Left ventricle myocardium inferior (tissue), 1 donor: ENCODE measurements around the gene ZNF316. TPM values are rescaled to one million over a fixed set of nuclear protein-coding genes. Genes with fewer than 3 reads are reported as not detected.

Experiments used
- DNase-seq: peaks from one replicate; pipeline ENCODE4 v3.0.0-alpha.2; 2020
- H3K27ac ChIP-seq: fragments of 200-600 bp; replicated peaks from 2 replicates; pipeline ENCODE4 v1.8.0; 2021
- H3K27me3 ChIP-seq: fragments of 200-600 bp; 2 replicates; pipeline ENCODE4 v1.8.0; 2021; ENCODE audit warnings: low read depth
- H3K36me3 ChIP-seq: fragments of 200-600 bp; 2 replicates; pipeline ENCODE4 v1.8.0; 2021
- H3K4me1 ChIP-seq: fragments of 200-600 bp; 2 replicates; pipeline ENCODE4 v1.8.0; 2021
- H3K4me3 ChIP-seq: fragments of 200-600 bp; 2 replicates; pipeline ENCODE4 v1.8.0; 2021; ENCODE audit warnings: mild to moderate bottlenecking, moderate library complexity
- H3K9me3 ChIP-seq: fragments of 200-600 bp; replicated peaks from 2 replicates; pipeline ENCODE4 v1.8.0; 2021
- intact Hi-C: fragments of 100-400 bp; cut with micrococcal nuclease; formaldehyde crosslinking; loops from one replicate; pipeline ENCODE4 v1.11.0; 2022
- total RNA-seq: library from RNA; stranded (reverse); fragmentation: NEBNext Ultra II Directional; extraction: Animal tissue kit (Norgen Biotek cat#: 25700); gene quantifications from one replicate; pipeline ENCODE4 v1.2.1, GENCODE V29; 2021
- TF ChIP-seq, protein P1 (sequence below): fragments of 200-600 bp; IDR thresholded peaks from 2 replicates; pipeline ENCODE4 v1.8.0; 2021; ENCODE audit warnings: antibody characterized with exemption, mild to moderate bottlenecking, borderline replicate concordance
- donor health status: DM: no; HTN: yes; CAD: no; lungs with severe emphysema.

Gene ZNF316
- total RNA-seq, 1 donor from 2014 or later: 17.7 TPM

DNA sequence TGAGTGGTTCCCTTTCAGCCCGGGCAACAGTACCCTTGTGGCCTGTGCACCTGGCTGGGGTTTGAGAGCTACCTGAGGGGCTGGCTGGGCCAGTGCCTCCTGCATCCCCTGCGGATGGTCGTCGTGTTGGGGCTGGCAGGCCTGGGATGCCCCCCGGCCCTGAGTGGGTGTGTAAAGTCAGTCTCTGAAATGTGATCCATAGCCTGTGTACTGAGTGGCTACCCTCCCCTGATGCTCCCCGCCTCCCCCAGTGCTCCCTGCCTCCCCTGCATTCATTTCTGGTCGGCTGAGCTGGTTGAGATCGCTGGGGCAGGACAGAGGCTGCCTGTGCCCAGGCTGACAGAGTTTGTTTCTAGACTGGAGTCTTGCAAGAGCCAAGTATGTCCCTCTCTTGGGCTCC, 9.3 kb downstream of the ZNF316 start:
- no peak overlapping the region for H3K27ac ChIP-seq
- no peaks in the 10 kb centered on the region for H3K27me3 ChIP-seq
- H3K4me3 ChIP-seq: no peak overlapping the region
- no peak for DNase-seq
- H3K4me1 ChIP-seq: peaks cover 10% of the 10 kb centered on the region
- TF ChIP-seq, protein P1, sequence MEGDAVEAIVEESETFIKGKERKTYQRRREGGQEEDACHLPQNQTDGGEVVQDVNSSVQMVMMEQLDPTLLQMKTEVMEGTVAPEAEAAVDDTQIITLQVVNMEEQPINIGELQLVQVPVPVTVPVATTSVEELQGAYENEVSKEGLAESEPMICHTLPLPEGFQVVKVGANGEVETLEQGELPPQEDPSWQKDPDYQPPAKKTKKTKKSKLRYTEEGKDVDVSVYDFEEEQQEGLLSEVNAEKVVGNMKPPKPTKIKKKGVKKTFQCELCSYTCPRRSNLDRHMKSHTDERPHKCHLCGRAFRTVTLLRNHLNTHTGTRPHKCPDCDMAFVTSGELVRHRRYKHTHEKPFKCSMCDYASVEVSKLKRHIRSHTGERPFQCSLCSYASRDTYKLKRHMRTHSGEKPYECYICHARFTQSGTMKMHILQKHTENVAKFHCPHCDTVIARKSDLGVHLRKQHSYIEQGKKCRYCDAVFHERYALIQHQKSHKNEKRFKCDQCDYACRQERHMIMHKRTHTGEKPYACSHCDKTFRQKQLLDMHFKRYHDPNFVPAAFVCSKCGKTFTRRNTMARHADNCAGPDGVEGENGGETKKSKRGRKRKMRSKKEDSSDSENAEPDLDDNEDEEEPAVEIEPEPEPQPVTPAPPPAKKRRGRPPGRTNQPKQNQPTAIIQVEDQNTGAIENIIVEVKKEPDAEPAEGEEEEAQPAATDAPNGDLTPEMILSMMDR: no peak
- H3K9me3 ChIP-seq: peaks cover under 1% of the 10 kb centered on the region
- intact Hi-C loops: no loop called here
- H3K36me3 ChIP-seq: peaks cover 83% of the 10 kb centered on the region

DNA sequence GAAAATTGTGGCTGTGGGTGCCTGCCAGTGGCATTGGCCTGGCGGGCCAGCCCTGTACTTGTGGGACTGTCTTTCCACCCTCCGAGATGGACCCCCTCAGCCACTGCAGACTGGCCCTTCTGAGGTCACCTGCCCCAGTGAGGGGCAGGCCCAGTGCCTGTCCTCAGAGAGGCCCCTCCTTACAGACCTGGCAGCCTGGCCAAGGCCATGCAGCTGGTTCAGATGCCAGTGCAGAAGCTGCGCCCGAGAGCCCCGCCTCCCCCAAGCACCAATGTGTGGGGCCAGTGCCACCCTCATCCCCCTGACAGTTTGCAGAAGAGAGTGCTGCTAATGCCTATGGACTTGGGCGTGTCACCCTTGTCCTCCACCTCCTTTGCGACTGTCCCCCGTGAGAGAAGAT, 10.0 kb downstream of the ZNF316 start:
- Histone ChIP-seq H3K9me3 (peaks cover 6% of the 10 kb centered on the region), H3K4me1 (peaks cover 10% of the 10 kb centered on the region), H3K36me3 (peaks cover 83% of the 10 kb centered on the region), H3K4me3 (no peak overlapping the region), H3K27me3 (no peaks in the 10 kb centered on the region), H3K27ac (no peak overlapping the region)
- intact Hi-C loops: no loop called here
- TF ChIP-seq, protein P1: no peak
- no peak for DNase-seq

DNA sequence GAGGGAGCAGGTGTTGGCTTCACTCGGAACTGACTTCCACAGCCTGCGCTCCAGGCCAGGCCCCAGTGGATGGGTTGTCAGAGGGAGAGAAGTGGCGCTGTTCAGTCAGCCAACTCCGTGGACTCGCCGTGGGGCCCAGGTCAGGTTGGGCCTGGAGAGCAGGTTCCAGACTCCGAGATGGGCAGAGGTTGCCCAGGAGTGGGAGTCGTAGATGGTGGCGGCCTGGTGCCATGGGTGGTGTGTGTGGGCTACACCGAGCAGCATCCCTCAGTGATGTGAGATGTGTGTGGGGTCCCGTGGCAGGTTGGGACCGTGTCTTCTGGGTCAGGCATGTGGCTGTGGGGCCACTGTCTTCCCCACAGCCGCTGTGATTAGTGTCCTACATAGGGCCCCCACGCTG, 10.4 kb downstream of the ZNF316 start:
- TF ChIP-seq, protein P1: no peak
- no peak for DNase-seq
- no peak overlapping the region for H3K4me3 ChIP-seq
- no peak overlapping the region for H3K27ac ChIP-seq
- H3K36me3 ChIP-seq: peaks cover 83% of the 10 kb centered on the region
- H3K27me3 ChIP-seq: no peaks in the 10 kb centered on the region
- intact Hi-C loops: no loop called here
- H3K9me3 ChIP-seq: peaks cover 6% of the 10 kb centered on the region
- peaks cover 10% of the 10 kb centered on the region for H3K4me1 ChIP-seq

DNA sequence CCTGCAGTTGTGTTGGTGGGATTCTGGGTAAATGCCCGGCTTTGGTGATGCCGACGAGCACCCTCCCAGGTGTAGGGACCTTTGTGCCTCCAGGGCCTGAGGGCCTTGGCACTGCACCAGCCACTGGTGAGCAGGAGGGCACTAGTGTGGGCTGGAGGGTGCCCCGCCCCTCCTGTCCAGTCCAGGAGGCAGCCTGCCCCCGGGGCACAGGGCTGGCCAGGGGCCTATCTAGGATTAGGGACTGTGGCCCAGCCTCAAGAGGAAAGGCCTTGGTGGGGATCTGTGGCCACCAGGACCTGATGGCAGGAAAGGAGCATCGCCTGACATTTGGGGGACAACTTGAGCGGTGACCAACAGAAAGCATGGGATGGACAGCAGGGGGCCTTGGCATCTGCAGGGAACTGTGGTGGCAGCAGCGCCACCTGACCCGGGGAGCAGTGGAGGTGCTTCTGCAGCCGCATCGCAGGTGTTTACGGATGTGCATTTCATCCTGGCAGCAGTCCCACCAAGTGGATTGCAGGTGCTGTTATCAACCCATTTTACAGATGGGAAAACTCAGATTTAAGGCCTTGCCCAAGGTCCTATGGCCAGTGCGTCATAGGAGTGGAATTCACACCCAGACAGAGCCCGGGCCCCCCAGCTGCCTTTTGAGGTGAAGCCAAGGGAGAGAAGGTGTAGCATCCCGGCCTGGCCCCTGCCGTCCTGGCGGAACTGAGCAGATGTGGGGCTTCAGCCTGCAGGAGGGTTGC, 11.1 kb downstream of the ZNF316 start:
- TF ChIP-seq, protein P1: no peak

DNA sequence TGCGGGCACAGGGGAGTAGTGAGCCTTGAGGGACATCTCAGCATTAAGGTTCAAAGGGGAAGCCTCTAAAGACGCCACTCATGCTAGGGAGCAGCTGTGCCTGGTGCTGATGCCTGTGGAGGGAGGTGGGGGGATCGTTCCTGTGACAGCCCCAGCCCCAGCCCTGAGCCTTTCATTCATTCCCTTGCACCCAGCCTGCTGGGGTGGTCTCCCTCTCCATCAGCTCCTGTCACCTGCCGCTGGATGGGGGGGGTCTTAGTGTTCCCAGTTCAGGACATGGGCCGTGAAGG, 11.6 kb downstream of the ZNF316 start:
- intact Hi-C loops: no loop called here
- H3K4me1 ChIP-seq: peaks cover 10% of the 10 kb centered on the region
- peaks cover 79% of the 10 kb centered on the region for H3K36me3 ChIP-seq
- no peaks in the 10 kb centered on the region for H3K27me3 ChIP-seq
- no peak overlapping the region for H3K4me3 ChIP-seq
- no peak overlapping the region for H3K27ac ChIP-seq
- peaks cover 6% of the 10 kb centered on the region for H3K9me3 ChIP-seq
- TF ChIP-seq, protein P1: no peak
- DNase-seq: no peak

More for the DNA sequence above, 11.1 kb downstream of the ZNF316 start:
- Histone ChIP-seq H3K4me1 (peaks cover 10% of the 10 kb centered on the region), H3K27me3 (no peaks in the 10 kb centered on the region), H3K36me3 (peaks cover 83% of the 10 kb centered on the region), H3K4me3 (no peak overlapping the region), H3K9me3 (peaks cover 6% of the 10 kb centered on the region), H3K27ac (no peak overlapping the region)
- intact Hi-C loops: no loop called here
- no peak for DNase-seq
